ENCODE measurements around the gene RGS7. TPM values are rescaled to one million over a fixed set of nuclear protein-coding genes. Genes with fewer than 3 reads are reported as not detected.
A peak's percentile ranks its signal among the peaks of the same experiment; 100 is the strongest.

RGS7 gene
- total RNA-seq, 1 donor, result 0.36 TPM

GRCh38 chr1:241109039-241109438 lies 248.0 kb downstream of the RGS7 start:
- Histone ChIP-seq H3K36me3 (ENCODE audit: insufficient read depth, low read length) (no peaks in the 10 kb centered on the region), H3K27ac (ENCODE audit: low read depth, low read length) (no peak overlapping the region), H2AFZ (ENCODE audit: low read length) (no peak overlapping the region), H3K79me2 (ENCODE audit: insufficient read depth, low read length) (no peaks in the 10 kb centered on the region), H3K4me1 (ENCODE audit: insufficient read depth, low read length) (no peaks in the 10 kb centered on the region), H3K27me3 (ENCODE audit: insufficient read depth, low read length) (no peaks in the 10 kb centered on the region), H3K9me3 (ENCODE audit: low read depth, low read length) (no peaks in the 10 kb centered on the region), H3K4me3 (ENCODE audit: insufficient read depth, low read length) (no peak overlapping the region), H4K20me1 (ENCODE audit: insufficient read depth, low read length) (no peaks in the 10 kb centered on the region), H3K4me2 (ENCODE audit: insufficient read depth, low read length) (no peak overlapping the region)
- no peak for DNase-seq (ENCODE audit: insufficient read length, low spot score, missing footprints)
- TF ChIP-seq CTCF (IDR thresholded peaks at IDR 0.05; ENCODE audit: extremely low read depth, low read depth, low read length), result no peak

GRCh38 chr1:241105147-241105546 lies 251.9 kb downstream of the RGS7 start:
- no peak for TF ChIP-seq CTCF (IDR thresholded peaks at IDR 0.05; ENCODE audit: extremely low read depth, low read depth, low read length)

GRCh38 chr1:241102664-241103063 lies 254.3 kb downstream of the RGS7 start:
- no peak overlapping the region for H2AFZ ChIP-seq (ENCODE audit: low read length)
- H4K20me1 ChIP-seq (ENCODE audit: insufficient read depth, low read length), result no peaks in the 10 kb centered on the region
- H3K4me3 ChIP-seq (ENCODE audit: insufficient read depth, low read length), result no peak overlapping the region
- H3K4me1 ChIP-seq (ENCODE audit: insufficient read depth, low read length), result no peaks in the 10 kb centered on the region
- H3K79me2 ChIP-seq (ENCODE audit: insufficient read depth, low read length), result no peaks in the 10 kb centered on the region
- no peaks in the 10 kb centered on the region for H3K27me3 ChIP-seq (ENCODE audit: insufficient read depth, low read length)
- no peaks in the 10 kb centered on the region for H3K36me3 ChIP-seq (ENCODE audit: insufficient read depth, low read length)
- H3K4me2 ChIP-seq (ENCODE audit: insufficient read depth, low read length), result no peak overlapping the region
- no peaks in the 10 kb centered on the region for H3K9me3 ChIP-seq (ENCODE audit: low read depth, low read length)
- no peak for TF ChIP-seq CTCF (IDR thresholded peaks at IDR 0.05; ENCODE audit: extremely low read depth, low read depth, low read length)
- no peak for DNase-seq (ENCODE audit: insufficient read length, low spot score, missing footprints)
- H3K27ac ChIP-seq (ENCODE audit: low read depth, low read length), result no peak overlapping the region

More at GRCh38 chr1:241105147-241105546, 251.9 kb downstream of the RGS7 start:
- H3K27ac ChIP-seq (ENCODE audit: low read depth, low read length), result no peak overlapping the region
- H3K9me3 ChIP-seq (ENCODE audit: low read depth, low read length), result no peaks in the 10 kb centered on the region
- H4K20me1 ChIP-seq (ENCODE audit: insufficient read depth, low read length), result no peaks in the 10 kb centered on the region
- no peaks in the 10 kb centered on the region for H3K36me3 ChIP-seq (ENCODE audit: insufficient read depth, low read length)
- H3K27me3 ChIP-seq (ENCODE audit: insufficient read depth, low read length), result no peaks in the 10 kb centered on the region
- H3K4me3 ChIP-seq (ENCODE audit: insufficient read depth, low read length), result no peak overlapping the region
- no peaks in the 10 kb centered on the region for H3K4me1 ChIP-seq (ENCODE audit: insufficient read depth, low read length)
- H3K4me2 ChIP-seq (ENCODE audit: insufficient read depth, low read length), result no peak overlapping the region
- no peak overlapping the region for H2AFZ ChIP-seq (ENCODE audit: low read length)
- DNase-seq (ENCODE audit: insufficient read length, low spot score, missing footprints), result no peak
- H3K79me2 ChIP-seq (ENCODE audit: insufficient read depth, low read length), result no peaks in the 10 kb centered on the region

GRCh38 chr1:241101622-241102021 lies 255.4 kb downstream of the RGS7 start:
- no peaks in the 10 kb centered on the region for H3K79me2 ChIP-seq (ENCODE audit: insufficient read depth, low read length)
- H2AFZ ChIP-seq (ENCODE audit: low read length), result no peak overlapping the region
- H3K36me3 ChIP-seq (ENCODE audit: insufficient read depth, low read length), result no peaks in the 10 kb centered on the region
- DNase-seq (ENCODE audit: insufficient read length, low spot score, missing footprints), result no peak
- no peak overlapping the region for H3K27ac ChIP-seq (ENCODE audit: low read depth, low read length)
- H3K4me1 ChIP-seq (ENCODE audit: insufficient read depth, low read length), result no peaks in the 10 kb centered on the region
- no peaks in the 10 kb centered on the region for H4K20me1 ChIP-seq (ENCODE audit: insufficient read depth, low read length)
- no peak overlapping the region for H3K4me3 ChIP-seq (ENCODE audit: insufficient read depth, low read length)
- TF ChIP-seq CTCF (IDR thresholded peaks at IDR 0.05; ENCODE audit: extremely low read depth, low read depth, low read length), result no peak
- no peaks in the 10 kb centered on the region for H3K9me3 ChIP-seq (ENCODE audit: low read depth, low read length)
- peak overlapping the region; percentile 11 for H3K4me2 ChIP-seq (ENCODE audit: insufficient read depth, low read length)
- H3K27me3 ChIP-seq (ENCODE audit: insufficient read depth, low read length), result no peaks in the 10 kb centered on the region

Measured in osteoblast (primary cell).